Stomach (tissue), 4 donors: ENCODE measurements around the gene NAA38.

Experiments used
- CTCF ChIP-seq, 7 experiments: fragments of 450-650 bp in 4 of 7; fragments of 200-600 bp in 3 of 7; sonication (generic) in 3 of 7; IDR thresholded peaks; one replicate each; pipeline ENCODE4 v1.5.1; 2016 to 2019; ENCODE audit warnings: antibody characterized with exemption in 7 of 7, control low read depth in 2 of 7, mild to moderate bottlenecking in 1 of 7
- EP300 ChIP-seq: sonication (generic); formaldehyde crosslinking; IDR thresholded peaks from one replicate; pipeline ENCODE4 v1.6.1; 2017; ENCODE audit warnings: antibody characterized with exemption
- POLR2A ChIP-seq, 4 donors: fragments of 450-650 bp; IDR thresholded peaks; one replicate each; pipeline ENCODE4 v1.6.1; 2016; ENCODE audit warnings: antibody characterized with exemption in 4 of 4, control low read depth in 2 of 4, mild to moderate bottlenecking in 1 of 4, moderate library complexity in 1 of 4
- POLR2AphosphoS5 ChIP-seq, 3 donors: sonication (generic); formaldehyde crosslinking; IDR thresholded peaks; one replicate each; pipeline ENCODE4 v1.6.1; 2016; ENCODE audit warnings: antibody characterized with exemption in 3 of 3

- TF ChIP-seq CTCF (IDR thresholded peaks at IDR 0.05) (no peak), EP300 (no peak), POLR2A (IDR thresholded peaks at IDR 0.05) (no peak), POLR2AphosphoS5 (IDR thresholded peaks at IDR 0.05) (no peak)
These were observed 20.9 kb upstream of the NAA38 start for GRCh38 chr17:7878234-7878633.
